Ovary (tissue), 9 donors: Measurements from ENCODE around the gene TGDS. TPM values are rescaled to one million over a fixed set of nuclear protein-coding genes. Genes with fewer than 3 reads are reported as not detected.

Source experiments
- DNase-seq, 5 donors: peaks; one replicate each; pipeline ENCODE4 v3.0.0-alpha.2; 2019 to 2020
- H3K27ac ChIP-seq, 2 donors: fragments of 200-600 bp; one replicate each; pipeline versions ENCODE4 v1.5.1 to v1.8.0; 2019 to 2022
- H3K27me3 ChIP-seq: fragments of 200-600 bp; one replicate; pipeline ENCODE4 v1.8.0; 2022
- H3K36me3 ChIP-seq: fragments of 200-600 bp; sonication (generic); one replicate; pipeline ENCODE4 v1.5.1; 2019
- H3K4me1 ChIP-seq: one replicate; pipeline ENCODE4 v1.8.1; 2013; ENCODE audit warnings: mild to moderate bottlenecking, moderate library complexity; ENCODE audit not compliant: insufficient read depth
- H3K4me3 ChIP-seq: fragments of 200-600 bp; sonication (generic); one replicate; pipeline ENCODE4 v1.5.1; 2017
- H3K9me3 ChIP-seq, 2 donors: fragments of 200-600 bp in 1 of 2; sonication (generic) in 1 of 2; one replicate each; pipeline versions ENCODE4 v1.5.1 to v1.8.1; 2013 to 2019; ENCODE audit warnings: mild to moderate bottlenecking in 1 of 2, moderate library complexity in 1 of 2
- CTCF ChIP-seq, 3 donors: fragments of 450-650 bp in 2 of 3; fragments of 200-600 bp in 1 of 3; IDR thresholded peaks; one replicate each; pipeline versions ENCODE4 v1.5.1 to v1.8.0; 2016 to 2022; ENCODE audit warnings: antibody characterized with exemption in 3 of 3, mild to moderate bottlenecking in 1 of 3
- EP300 ChIP-seq: sonication (generic); formaldehyde crosslinking; IDR thresholded peaks from one replicate; pipeline ENCODE4 v1.6.1; 2017; ENCODE audit warnings: antibody characterized with exemption
- POLR2A ChIP-seq: fragments of 450-650 bp; IDR thresholded peaks from one replicate; pipeline ENCODE4 v1.6.1; 2017; ENCODE audit warnings: antibody characterized with exemption, mild to moderate bottlenecking, moderate library complexity
- WGBS, 3 donors: extraction: QIAGEN DNeasy Blood & Tissue Kit in 1 of 3; methylation state at CpG; one replicate each; pipeline versions ENCODE4 v1.1.5 to v1.1.7; 2013 to 2017; 5-methylcytosine and 5-hydroxymethylcytosine counted together
- intact Hi-C, 4 donors: fragments of 100-400 bp; cut with DNase I; formaldehyde crosslinking; loops; one replicate each; pipeline versions ENCODE4 v1.11.0 to v1.15.1; 2022 to 2023
- polyA plus RNA-seq, 2 donors: library from polyadenylated mRNA; stranded (reverse); fragments of 200-250 nt in 1 of 2; fragments of 350-450 nt in 1 of 2; fragmentation: Illumina TruSeq in 1 of 2; extraction: RNeasy Lipid Tissue Mini Kit (QIAGEN cat#74804) in 1 of 2; gene quantifications; one replicate each; pipeline ENCODE4 v1.2.3, GENCODE V29; 2013 to 2014
- total RNA-seq, 7 donors: library from RNA; depleted of rRNA in 2 of 7; stranded (reverse); fragments of >200 nt in 2 of 7; fragmentation: NEBNext Ultra II Directional in 3 of 7; extraction: Animal tissue kit (Norgen Biotek cat#: 25700) in 3 of 7; gene quantifications; one replicate each; pipeline versions ENCODE4 v1.1.0 to v1.2.4, GENCODE V29; 2016 to 2023
- donor health status: DM: no; HTN: no; CAD: no; lungs with moderate emphysema.
- donor health status: DM: no; HTN: no; CAD: no.
- donor health status: Bipolar disorder and iron deficiency.
- donor health status: DM: yes; HTN: yes; CAD: no.
- donor health status: DM: no; HTN: no; CAD: no.
- donor health status: DM: yes; HTN: yes; CAD: no.

The TGDS gene
- total and polyA plus RNA-seq, 9 donors = 8.4 to 14.3 (median 11.5) TPM

GRCh38 chr13:94560116-94560515 is 35.8 kb downstream of the TGDS start:
- no peaks in the 10 kb centered on the region for H3K4me1 ChIP-seq
- H3K9me3 ChIP-seq = no peaks in the 10 kb centered on the region
- 45 to 60% (median 49%) methylated on average over 2 of the region's 2 CpGs for WGBS, 3 donors
- no peaks in the 10 kb centered on the region for H3K36me3 ChIP-seq
- DNase-seq = no peak
- no peaks in the 10 kb centered on the region for H3K27me3 ChIP-seq
- H3K4me3 ChIP-seq = no peak overlapping the region
- no peak overlapping the region for H3K27ac ChIP-seq
- intact Hi-C loops = no loop called here
- TF ChIP-seq POLR2A (no peak), CTCF (IDR thresholded peaks at IDR 0.05) (no peak), EP300 (no peak)

GRCh38 chr13:94559222-94559795 is 36.6 kb downstream of the TGDS start:
- 85 to 88% (median 85%) methylated on average over 6 of the region's 6 CpGs for WGBS, 3 donors
- intact Hi-C loops = no loop called here
- TF ChIP-seq POLR2A = no peak
- no peak for TF ChIP-seq EP300
- TF ChIP-seq CTCF (IDR thresholded peaks at IDR 0.05) = no peak

GRCh38 chr13:94558716-94559115 is 37.2 kb downstream of the TGDS start:
- DNase-seq = no peak
- Histone ChIP-seq H3K36me3 (no peaks in the 10 kb centered on the region), H3K4me3 (no peak overlapping the region), H3K27ac (no peak overlapping the region), H3K9me3 (no peaks in the 10 kb centered on the region), H3K4me1 (no peaks in the 10 kb centered on the region), H3K27me3 (no peaks in the 10 kb centered on the region)
- TF ChIP-seq POLR2A = no peak
- no peak for TF ChIP-seq CTCF (IDR thresholded peaks at IDR 0.05)
- TF ChIP-seq EP300 = no peak
- 62 to 72% (median 66%) methylated on average over 6 of the region's 6 CpGs for WGBS, 3 donors
- intact Hi-C loops = no loop called here

More at GRCh38 chr13:94559222-94559795, 36.6 kb downstream of the TGDS start:
- DNase-seq = no peak
- Histone ChIP-seq H3K36me3 (no peaks in the 10 kb centered on the region), H3K27ac (no peak overlapping the region), H3K4me3 (no peak overlapping the region), H3K27me3 (no peaks in the 10 kb centered on the region), H3K4me1 (no peaks in the 10 kb centered on the region), H3K9me3 (no peaks in the 10 kb centered on the region)

- Histone ChIP-seq H3K36me3 (no peaks in the 10 kb centered on the region), H3K4me1 (no peaks in the 10 kb centered on the region), H3K4me3 (no peak overlapping the region), H3K27ac (no peak overlapping the region), H3K9me3 (no peaks in the 10 kb centered on the region), H3K27me3 (no peaks in the 10 kb centered on the region)
- no peak for TF ChIP-seq EP300
- TF ChIP-seq CTCF (IDR thresholded peaks at IDR 0.05) = no peak
- no peak for TF ChIP-seq POLR2A
- DNase-seq = no peak
- 83 to 92% (median 90%) methylated on average over 5 of the region's 5 CpGs for WGBS, 3 donors
- intact Hi-C loops = no loop called here
Measured at GRCh38 chr13:94557684-94558235, 38.2 kb downstream of the TGDS start.
